ENCODE measurements around the gene IL17RC.
A peak's percentile ranks its signal among the peaks of the same experiment; 100 is the strongest.
"Not testable (repeated sequence)": the region's sequence is repeated elsewhere in the genome, so short reads cannot be mapped to it uniquely, and the experiment has no call there.

The IL17RC gene, protein sequence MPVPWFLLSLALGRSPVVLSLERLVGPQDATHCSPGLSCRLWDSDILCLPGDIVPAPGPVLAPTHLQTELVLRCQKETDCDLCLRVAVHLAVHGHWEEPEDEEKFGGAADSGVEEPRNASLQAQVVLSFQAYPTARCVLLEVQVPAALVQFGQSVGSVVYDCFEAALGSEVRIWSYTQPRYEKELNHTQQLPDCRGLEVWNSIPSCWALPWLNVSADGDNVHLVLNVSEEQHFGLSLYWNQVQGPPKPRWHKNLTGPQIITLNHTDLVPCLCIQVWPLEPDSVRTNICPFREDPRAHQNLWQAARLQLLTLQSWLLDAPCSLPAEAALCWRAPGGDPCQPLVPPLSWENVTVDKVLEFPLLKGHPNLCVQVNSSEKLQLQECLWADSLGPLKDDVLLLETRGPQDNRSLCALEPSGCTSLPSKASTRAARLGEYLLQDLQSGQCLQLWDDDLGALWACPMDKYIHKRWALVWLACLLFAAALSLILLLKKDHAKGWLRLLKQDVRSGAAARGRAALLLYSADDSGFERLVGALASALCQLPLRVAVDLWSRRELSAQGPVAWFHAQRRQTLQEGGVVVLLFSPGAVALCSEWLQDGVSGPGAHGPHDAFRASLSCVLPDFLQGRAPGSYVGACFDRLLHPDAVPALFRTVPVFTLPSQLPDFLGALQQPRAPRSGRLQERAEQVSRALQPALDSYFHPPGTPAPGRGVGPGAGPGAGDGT

DNA sequence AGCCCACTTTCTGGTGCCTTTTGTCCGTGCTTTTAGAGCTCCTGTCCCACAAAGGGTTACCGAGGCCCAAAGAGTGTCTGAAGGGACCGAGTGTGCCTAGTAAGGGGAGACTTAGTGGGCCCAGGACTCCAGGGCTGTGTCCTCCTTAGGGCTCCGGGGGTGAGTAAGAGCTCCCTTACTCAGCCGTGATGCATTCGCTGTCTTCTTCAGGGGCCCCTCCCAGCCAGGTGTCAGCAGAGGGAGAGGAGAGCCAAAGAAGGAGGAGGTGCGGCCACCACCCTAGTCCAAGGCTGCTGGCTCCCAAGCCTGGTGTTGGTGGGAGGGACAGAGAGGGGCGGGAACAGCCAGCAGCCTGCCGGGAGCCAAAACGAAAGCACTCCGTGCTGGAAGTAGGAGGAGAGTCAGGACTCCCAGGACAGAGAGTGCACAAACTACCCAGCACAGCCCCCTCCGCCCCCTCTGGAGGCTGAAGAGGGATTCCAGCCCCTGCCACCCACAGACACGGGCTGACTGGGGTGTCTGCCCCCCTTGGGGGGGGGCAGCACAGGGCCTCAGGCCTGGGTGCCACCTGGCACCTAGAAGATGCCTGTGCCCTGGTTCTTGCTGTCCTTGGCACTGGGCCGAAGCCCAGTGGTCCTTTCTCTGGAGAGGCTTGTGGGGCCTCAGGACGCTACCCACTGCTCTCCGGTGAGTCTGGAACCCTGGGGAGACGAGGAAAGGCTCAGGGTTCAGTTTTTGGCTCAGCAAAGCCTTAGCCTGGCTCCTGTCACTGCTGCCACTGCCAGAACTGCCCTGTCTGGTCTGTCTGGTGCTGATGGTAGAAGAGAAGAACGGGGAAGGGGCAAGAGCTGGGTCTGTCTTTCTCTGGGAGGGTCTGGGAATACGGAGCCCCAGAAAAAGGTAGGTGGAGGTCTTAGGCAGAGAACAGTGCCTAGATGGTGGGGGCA lies at the start of gene IL17RC:
TSS of gene IL17RC (plus strand) at position 365 of the 947 bp plus-strand sequence. CDS start at position 583, 218 bp downstream.
- DNase-seq (ENCODE audit: low read depth in 2 of 2): peak in 1 of 2 experiments; percentile 50

DNA sequence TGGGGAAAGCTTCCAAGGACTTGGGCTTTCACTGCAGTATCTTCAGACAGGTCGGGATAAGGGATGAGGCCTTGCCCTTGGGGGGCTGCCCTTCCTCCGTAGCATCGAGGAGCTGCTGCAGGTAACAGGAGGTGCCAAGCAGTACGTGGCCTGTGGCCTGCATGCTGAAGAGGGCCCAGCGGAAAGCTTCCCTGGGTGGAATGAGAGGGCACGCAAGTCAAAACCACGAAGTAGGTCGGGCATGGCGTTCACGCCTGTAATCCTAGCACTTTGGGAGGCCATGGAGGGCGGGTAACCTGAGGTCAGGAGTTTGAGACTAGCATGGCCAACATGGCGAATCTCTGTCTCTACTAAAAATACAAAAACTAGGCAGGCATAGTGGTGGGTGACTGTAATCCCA lies 49.8 kb upstream of the IL17RC start:
- no peak for DNase-seq (ENCODE audit: low read depth in 2 of 2)

DNA sequence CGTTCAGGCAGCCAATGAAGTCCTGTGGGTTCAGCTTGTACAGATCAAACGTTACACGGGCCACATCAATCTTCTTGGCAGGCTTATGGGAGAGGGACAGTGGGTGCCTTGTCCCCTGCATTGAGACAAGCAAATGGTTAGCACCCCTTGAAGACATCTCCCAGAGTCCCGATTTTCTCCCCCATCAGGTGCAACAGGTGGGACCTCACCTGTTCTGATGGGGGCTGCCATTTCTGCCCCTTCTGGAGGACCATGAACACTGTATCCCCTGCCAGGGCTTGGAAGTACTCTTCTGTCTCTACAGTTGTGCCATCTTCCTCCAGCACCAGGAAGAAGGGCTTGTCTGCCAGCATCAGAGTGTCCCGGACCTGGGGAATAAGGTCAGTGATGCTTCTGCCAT lies 46.9 kb upstream of the IL17RC start:
- no peak for DNase-seq (ENCODE audit: low read depth in 2 of 2)

DNA sequence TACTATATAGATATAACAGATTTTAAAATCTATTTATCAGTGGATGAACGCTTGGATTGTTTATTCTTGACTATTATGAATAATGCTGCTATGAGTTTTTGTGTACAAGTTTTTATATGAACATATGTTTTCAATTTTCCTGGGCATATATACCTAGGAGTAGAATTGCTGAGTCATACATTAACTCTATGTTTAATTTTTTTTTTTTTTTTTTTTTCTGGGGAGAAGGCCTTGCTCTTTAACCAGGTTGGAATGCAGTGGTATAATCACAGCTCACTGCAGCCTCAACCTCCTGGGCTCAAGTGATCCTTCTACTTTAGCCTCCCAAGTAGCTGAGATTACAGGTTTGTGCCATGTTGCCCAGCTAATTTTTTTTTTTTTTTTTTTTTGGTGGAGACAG lies 45.9 kb upstream of the IL17RC start:
- peak; percentile 52 to 60 for DNase-seq (ENCODE audit: low read depth in 2 of 2)

DNA sequence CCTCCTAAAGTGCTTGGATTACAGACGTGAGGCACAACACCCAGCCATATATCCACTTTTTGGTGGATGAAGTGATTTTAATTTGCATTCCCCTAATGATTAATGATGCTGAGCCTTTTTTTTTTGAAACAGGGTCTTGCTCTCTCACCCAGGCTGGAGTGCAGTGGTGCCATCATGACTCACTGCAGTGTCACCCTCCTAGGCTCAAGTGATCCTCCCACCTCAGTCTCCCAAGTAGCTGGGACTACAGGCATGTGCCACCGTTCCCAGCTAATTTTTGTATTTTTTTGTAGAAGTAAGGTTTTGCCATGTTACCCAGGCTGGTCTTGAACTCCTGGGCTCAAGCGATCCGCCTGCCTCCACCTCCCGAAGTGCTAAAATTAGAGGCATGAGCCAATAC lies 44.8 kb upstream of the IL17RC start:
- not testable (repeated sequence) for DNase-seq (ENCODE audit: low read depth in 2 of 2)

DNA sequence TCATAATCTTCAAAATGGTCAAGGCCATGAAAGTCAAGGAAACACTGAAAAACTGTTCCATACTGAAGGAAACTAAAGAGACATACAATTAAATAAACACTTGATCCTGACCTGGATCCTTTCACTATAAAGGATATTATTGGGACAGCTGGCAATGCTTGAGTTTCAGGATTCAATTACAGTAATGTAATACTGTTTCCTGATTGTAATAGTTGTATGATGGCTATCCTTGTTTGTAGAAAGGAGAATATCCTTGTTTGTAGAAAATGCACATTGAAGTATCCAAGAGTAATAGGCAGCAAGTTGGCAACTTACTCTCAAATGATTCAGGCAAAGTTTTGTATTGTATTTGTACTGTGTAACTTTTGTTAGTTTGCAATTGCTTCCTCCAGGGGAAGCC lies 41.5 kb upstream of the IL17RC start:
- DNase-seq (ENCODE audit: low read depth in 2 of 2): no peak

DNA sequence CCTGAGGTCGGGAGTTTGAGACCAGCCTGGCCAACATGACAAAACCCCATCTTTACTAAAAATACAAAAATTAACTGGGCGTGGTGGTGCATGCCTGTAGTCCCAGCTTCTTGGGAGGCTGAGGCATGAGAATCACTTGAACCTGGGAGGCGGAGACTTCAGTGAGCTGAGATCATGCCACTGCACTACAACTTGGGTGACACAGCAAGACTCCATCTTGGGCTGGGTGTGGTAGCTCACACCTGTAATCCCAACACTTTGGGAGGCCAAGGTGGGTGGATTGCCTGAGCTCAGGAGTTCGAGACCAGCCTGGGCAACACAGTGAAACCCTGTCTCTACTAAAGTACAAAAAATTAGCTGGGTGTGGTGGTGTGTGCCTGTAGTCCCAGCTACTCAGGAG lies 40.6 kb upstream of the IL17RC start:
- not testable (repeated sequence) for DNase-seq (ENCODE audit: low read depth in 2 of 2)

DNA sequence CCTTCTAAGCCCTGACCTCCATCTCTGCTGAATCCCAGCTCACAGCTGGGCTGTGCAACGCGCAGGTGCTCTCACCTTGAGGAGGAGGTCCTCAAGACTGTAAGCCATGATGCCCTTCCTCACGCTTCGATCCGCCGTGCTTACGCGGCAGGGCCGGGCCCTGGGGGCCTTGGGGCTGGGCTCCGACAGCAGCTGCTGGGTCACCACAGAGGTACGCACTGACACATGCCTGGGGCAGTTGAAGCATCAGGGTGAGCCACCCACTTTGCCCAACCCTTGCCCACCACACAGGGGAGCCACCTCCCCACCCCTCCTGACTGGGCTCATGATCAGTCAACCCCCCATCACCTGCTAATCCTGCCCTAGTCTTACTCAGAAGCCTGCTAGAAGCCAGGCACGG lies 39.9 kb upstream of the IL17RC start:
- DNase-seq (ENCODE audit: low read depth in 2 of 2): no peak

DNA sequence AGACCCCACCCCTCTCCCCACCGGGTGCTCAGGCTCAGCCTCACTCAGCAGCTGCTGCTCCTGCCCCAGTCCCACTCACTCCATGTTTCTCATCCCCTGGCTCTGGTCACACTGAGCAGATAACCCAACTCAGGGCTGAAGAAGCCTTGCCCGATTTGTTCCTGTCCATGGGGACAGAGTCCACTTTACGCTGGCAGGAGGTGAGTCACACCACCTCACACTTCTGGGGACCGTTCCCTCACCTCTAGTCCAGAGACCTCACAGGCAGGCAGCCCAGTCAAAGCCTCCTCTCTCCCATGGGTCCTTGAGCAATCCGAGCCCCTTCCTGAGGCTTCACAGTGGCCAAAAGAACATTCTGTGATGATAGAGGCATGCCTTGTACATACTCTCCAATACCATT lies 38.2 kb upstream of the IL17RC start:
- no peak for DNase-seq (ENCODE audit: low read depth in 2 of 2)

DNA sequence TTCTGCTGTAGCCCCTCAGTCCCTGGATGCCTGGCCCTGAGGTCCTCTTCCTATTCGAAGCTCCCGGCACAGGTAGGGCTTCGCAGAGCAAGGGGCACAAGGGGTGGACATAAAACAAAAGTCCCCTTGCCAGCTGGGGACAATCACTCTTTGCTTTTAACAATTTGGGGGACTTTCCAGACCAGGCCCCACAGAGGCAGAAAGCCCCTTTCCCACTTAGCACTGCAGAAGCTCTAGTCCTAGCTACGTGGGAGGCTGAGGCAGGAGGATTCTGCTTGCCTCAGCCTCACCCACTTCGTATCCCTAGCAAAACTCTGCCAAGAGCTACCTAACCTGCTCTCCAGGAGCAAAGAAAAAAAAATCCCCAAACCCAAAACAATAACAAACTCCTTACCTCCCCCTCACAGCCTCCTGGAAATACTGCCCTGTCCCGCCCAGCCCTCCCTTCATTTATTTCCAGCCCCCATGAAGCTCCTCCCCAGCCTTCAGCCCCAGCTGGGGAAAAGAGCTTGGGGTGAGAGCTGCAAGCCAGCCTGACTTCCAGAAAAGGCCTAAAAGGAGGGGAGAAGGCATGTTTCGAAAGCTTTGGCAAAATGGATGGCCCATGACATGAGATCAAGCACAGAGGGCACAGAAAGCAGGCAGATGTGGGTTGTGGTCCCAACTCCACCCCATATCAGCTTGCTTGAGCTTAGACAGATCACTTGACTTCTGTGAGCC lies 36.9 kb upstream of the IL17RC start, which contains the start of gene CIDEC:
TSS of gene CIDEC (minus strand) at position 424 of the 720 bp plus-strand sequence. CDS start 1,767 bp downstream, outside the sequence.
- DNase-seq (ENCODE audit: low read depth in 2 of 2): no peak

DNA sequence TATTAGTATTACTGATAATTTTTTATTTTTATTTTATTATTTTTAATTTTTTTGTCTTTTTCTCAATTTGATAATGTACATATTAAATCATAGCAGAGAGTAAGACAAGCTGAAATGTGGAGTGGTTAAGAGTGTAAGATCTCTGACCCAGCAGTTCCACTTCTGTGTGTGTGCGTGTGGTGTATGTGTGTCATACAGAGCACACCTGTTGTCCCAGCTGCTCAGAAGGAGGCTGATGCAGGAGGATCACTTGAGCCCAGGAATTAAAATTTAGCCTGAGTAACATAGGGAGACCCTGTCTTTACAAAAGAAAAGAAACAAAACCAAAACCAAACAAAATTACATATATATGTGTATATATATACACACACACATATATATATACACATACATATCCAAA lies 35.5 kb upstream of the IL17RC start:
- DNase-seq (ENCODE audit: low read depth in 2 of 2): no peak

DNA sequence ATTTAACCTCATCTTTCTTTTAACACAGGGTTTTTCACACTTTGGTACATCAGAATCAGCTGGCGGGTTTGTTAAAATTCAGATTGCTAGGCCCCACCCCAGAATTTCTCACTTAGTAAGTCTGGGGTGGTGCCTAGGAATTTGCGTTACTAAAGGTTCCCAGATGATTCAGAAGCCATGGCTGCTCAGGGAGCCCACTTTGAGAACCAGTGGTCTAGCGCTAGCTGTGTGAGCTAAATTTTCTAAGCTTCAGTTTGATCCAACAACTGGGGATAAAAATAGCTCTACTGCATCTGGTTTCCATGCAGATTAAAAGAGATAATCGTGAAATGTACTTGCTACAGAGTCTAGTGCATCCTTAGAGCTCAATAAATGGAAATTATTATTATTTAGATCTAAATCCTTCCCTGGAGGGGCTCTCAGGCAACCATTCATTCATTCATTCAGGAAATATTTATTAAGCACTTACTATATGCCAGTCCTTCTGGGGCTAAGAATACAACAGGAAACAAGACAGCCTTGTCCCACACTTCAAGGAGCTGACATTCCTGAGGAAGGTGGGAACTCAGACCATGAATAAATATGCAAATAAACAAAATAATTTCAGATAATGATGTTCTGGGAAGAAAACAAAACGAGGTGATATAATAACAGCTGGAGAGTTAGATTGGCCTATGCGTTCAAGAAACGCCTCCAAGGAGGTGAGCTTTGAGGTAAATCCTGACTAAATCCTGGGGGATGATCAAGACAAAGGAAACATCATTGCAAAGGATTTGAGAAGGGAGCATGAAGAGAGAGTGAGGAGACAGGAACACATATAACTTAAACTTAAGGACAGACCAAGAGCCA lies 33.0 kb upstream of the IL17RC start:
- DNase-seq (ENCODE audit: low read depth in 2 of 2): no peak

DNA sequence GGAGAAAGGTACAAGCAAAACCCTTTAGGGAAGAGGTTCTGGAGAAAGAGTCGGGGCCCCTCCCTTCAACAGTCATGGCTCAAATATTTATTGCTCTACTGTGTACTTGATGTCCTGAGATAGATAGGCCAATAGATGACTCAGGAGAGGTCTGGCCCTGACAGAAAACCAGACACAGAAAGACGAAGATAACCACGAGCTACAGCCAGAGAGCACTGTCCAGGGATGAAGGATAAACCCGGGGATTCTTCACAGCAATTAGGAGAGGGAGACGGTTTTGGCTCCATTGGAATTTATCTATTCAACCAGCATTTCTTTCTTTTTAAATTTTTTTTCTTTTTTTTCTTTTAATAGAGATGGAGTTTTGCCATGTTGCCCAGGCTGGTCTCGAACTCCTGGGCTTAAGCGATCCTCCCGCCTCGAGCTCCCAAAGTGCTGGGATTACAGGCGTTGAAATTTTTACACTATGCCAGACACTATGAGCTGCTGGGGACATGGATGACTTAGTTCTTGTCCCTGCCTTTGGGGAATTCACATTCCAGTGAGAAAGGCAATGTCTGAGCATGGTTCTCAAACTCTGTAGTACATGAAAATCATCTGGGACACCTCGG lies 32.2 kb upstream of the IL17RC start:
- DNase-seq (ENCODE audit: low read depth in 2 of 2): peak; percentile 50 to 57

DNA sequence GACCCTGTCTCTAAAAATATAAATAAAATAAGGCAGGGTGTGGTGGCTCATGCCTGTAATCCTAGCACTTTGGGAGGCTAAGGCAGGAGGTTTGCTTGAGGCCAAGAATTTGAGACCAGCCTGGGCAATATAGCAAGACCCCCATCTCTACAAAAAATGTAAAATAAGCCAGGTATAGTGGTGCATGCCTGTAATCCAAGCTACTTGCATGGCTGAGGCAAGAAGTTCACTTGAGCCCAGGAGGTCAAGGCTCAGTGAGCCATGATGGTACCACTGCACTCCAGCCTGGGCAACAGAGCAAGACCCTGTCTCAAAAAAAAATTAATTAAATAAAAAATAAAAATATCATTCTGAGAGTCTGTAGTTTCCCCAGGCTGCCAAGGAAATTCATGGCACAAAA lies 30.6 kb upstream of the IL17RC start:
- no peak for DNase-seq (ENCODE audit: low read depth in 2 of 2)

DNA sequence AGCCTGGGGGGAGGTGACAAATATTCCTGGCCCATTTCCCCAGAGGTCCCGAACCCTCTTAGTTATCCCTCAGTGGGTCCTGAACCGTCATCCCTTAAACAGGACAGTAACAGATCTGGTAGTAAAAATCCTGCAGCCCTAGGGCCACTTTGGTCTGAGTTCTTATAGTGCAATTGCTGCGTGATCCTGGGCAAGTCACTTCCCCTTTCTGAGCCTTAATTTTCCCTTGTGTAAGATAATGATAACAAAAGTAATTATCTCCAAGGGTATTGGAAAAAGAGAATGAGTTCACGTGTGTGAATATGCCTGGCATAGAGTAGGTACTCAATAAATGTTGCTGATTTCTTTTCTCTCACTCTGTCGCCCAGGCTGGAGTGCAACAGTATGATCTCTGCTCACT lies 29.4 kb upstream of the IL17RC start:
- no peak for DNase-seq (ENCODE audit: low read depth in 2 of 2)

DNA sequence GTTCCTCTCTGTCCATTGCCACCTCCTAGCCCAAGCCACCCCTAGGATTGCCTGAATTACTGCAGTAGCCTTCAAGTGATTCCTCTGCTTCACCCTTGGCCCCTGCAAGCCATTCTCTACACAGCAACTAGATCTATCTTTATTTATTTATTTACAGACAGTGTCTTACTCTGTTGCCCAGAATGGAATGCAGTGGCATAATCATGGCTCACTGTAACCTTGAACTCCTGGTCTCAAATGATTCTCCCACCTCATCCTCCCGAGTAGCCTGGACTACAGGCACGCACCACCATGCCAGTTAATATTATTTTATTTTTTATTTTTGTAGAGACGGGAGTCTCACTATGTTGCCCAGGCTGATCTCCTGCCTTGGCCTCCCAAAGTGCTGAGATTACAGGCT lies 28.4 kb upstream of the IL17RC start:
- DNase-seq (ENCODE audit: low read depth in 2 of 2): no peak

DNA sequence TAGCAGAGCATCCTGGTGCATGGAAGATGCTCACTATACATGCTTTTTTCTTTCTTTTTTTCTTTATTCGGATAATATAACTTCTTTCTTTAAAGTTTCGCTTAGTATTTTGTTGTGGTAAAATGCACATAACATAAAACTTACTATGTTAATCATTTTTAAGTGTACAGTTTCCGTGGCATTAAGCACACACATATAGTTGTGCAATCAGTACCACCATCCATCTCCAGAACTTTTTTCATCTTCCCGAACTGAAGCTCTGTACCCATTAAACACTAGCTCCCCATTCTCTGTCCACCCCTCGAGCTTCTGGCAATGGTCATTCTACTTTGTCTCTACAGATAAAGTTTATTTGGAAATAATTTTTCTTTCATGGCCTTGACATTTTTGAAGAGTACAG lies 27.5 kb upstream of the IL17RC start:
- DNase-seq (ENCODE audit: low read depth in 2 of 2): no peak

DNA sequence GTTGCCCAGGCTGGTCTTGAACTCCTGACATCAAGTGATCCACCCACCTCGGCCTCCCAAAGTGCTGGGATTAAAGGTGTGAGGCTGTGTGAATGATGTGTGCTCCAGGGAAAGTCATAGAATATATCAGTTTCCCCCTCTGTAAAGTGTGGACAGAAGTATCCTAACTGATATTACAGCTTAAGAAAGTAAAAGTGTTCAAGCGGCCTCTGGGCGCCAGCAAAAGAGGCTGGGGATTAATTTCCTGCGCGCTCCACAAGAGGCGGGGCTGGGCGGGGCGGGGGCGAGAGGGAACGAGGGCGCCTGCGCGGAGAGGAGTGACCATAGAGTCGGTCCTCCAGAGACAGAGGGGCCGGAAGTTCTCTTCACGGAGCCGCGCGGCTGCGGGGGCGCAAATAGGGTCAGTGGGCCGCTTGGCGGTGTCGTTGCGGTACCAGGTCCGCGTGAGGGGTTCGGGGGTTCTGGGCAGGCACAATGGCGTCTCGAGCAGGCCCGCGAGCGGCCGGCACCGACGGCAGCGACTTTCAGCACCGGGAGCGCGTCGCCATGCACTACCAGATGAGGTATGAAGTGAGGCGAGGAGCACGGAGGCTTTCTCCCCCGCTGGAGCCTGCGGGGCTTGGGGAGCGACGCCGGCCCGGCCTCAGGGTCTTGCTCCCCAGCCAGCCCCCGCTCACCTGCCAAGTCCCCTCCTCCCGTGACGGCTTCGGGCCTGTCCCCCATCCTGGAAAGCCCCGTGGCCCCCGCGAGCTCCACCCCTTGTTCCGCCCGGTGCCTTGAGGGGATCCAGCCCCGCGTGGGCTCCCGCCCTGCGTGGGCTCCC lies 26.4 kb upstream of the IL17RC start, which contains the start of gene JAGN1:
TSS of gene JAGN1 (plus strand) at position 362 of the 823 bp plus-strand sequence. CDS start at position 475, 113 bp downstream.
- DNase-seq (ENCODE audit: low read depth in 2 of 2): peak; percentile 75 to 78
